AG04449 (cell line): ENCODE data around the gene EBF4.

Experiments
- CTCF ChIA-PET: fragments of 350-600 bp; formaldehyde crosslinking; extraction: SDS; loops from one replicate; lab custom pipeline; 2021; ENCODE audit warnings: antibody characterized with exemption; lab: Yijun Ruan, JAX
- POLR2A ChIA-PET: fragments of 400-600, 350-600 bp; formaldehyde crosslinking; extraction: SDS; loops from one replicate; lab custom pipeline; 2020; ENCODE audit warnings: antibody characterized with exemption, inconsistent platforms; lab: Yijun Ruan, JAX
- DNase-seq: peaks from one replicate; pipeline ENCODE4 v3.0.0-alpha.2; 2010; ENCODE audit warnings: low read depth, low spot score
- H3K4me3 ChIP-seq: 2 replicates; pipeline ENCODE4 v1.5.1; 2011; ENCODE audit warnings: low read depth, mild to moderate bottlenecking, control low read depth, low read length
- TF ChIP-seq, protein P1 (sequence below): IDR thresholded peaks from one replicate; pipeline ENCODE4 v1.5.1; 2011; ENCODE audit warnings: mild to moderate bottlenecking, moderate library complexity, low read length, control low read depth, inconsistent platforms; ENCODE audit not compliant: insufficient read depth; ENCODE audit errors: missing control alignments

Gene EBF4

GRCh38 chr20:2759603-2760296, 67.2 kb downstream of the EBF4 start:
- ChIA-PET POLR2A (no interaction called here), CTCF (interaction anchor here (1.0 to 13.6 kb wide), 3 partner anchors 21 to 129 kb away, joined by 3 to 337 read pairs (median 3); no protein-coding TSS in a partner anchor)
- TF ChIP-seq, protein P1, sequence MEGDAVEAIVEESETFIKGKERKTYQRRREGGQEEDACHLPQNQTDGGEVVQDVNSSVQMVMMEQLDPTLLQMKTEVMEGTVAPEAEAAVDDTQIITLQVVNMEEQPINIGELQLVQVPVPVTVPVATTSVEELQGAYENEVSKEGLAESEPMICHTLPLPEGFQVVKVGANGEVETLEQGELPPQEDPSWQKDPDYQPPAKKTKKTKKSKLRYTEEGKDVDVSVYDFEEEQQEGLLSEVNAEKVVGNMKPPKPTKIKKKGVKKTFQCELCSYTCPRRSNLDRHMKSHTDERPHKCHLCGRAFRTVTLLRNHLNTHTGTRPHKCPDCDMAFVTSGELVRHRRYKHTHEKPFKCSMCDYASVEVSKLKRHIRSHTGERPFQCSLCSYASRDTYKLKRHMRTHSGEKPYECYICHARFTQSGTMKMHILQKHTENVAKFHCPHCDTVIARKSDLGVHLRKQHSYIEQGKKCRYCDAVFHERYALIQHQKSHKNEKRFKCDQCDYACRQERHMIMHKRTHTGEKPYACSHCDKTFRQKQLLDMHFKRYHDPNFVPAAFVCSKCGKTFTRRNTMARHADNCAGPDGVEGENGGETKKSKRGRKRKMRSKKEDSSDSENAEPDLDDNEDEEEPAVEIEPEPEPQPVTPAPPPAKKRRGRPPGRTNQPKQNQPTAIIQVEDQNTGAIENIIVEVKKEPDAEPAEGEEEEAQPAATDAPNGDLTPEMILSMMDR, result no peak
- no peak overlapping the region for H3K4me3 ChIP-seq
- no peak for DNase-seq

- no peak overlapping the region for H3K4me3 ChIP-seq
- no peak for DNase-seq
- ChIA-PET CTCF (interaction anchor here (1.2 to 13.6 kb wide), 4 partner anchors 8 to 241 kb away, joined by 3 to 337 read pairs (median 4); no protein-coding TSS in a partner anchor), POLR2A (no interaction called here)
- TF ChIP-seq, protein P1, result no peak
Observed at GRCh38 chr20:2760297-2760951, 67.8 kb downstream of the EBF4 start.

DNA sequence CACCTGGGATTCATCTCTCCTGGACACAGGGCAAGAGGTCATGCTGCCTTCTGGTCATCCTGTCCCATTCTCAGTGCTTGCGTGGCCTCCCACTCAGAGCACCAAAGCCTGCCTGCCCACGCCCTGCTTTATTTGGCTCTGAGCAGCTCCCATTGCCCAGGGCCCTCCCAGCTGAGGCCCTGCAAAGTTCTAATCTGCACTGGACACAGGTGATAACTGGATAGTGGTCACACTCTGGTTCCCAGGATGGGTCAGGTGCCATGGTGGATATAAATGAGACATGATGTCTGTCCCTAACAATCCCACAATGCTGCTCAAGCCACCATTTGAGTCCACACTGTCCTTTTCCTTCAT, 68.3 kb downstream of the EBF4 start:
- no peak for DNase-seq
- ChIA-PET CTCF (interaction anchor here (1.2 to 13.6 kb wide), 4 partner anchors 8 to 240 kb away, joined by 4 to 337 read pairs (median 6); no protein-coding TSS in a partner anchor), POLR2A (no interaction called here)
- no peak overlapping the region for H3K4me3 ChIP-seq
- TF ChIP-seq, protein P1, result no peak

GRCh38 chr20:2761885-2762284, 69.3 kb downstream of the EBF4 start:
- CTCF ChIA-PET, result interaction anchor here (1.7 to 13.6 kb wide), 4 partner anchors 8 to 239 kb away, joined by 5 to 337 read pairs (median 25); no protein-coding TSS in a partner anchor

GRCh38 chr20:2762578-2763131, 70.1 kb downstream of the EBF4 start:
- ChIA-PET POLR2A (no interaction called here), CTCF (interaction anchor here (1.7 to 13.6 kb wide), 4 partner anchors 9 to 238 kb away, joined by 5 to 337 read pairs (median 25); no protein-coding TSS in a partner anchor)
- no peak overlapping the region for H3K4me3 ChIP-seq
- no peak for DNase-seq
- TF ChIP-seq, protein P1, result no peak

More at GRCh38 chr20:2761885-2762284, 69.3 kb downstream of the EBF4 start:
- no peak for DNase-seq
- POLR2A ChIA-PET, result no interaction called here
- H3K4me3 ChIP-seq, result no peak overlapping the region
- TF ChIP-seq, protein P1, result no peak
